GM23338 (cell line): ENCODE results near the gene C1QTNF8. TPM values are rescaled to one million over a fixed set of nuclear protein-coding genes. Genes with fewer than 3 reads are reported as not detected.

Experiments used
- ATAC-seq: fragments of 200-7000 bp; cut with Tn5 transposase; 3 replicates; pipeline ENCODE4 v1.9.1; 2020
- DNase-seq: peaks from one replicate; pipeline ENCODE4 v3.0.0-alpha.2; 2015; ENCODE audit warnings: low spot score
- H2AFZ ChIP-seq: fragments of 200-600 bp; sonication (generic); 2 replicates; pipeline ENCODE4 v1.8.0; 2016; ENCODE audit warnings: antibody characterized with exemption, mild to moderate bottlenecking, moderate library complexity
- H3F3A ChIP-seq: fragments of 200-600 bp; sonication (generic); replicated peaks from 2 replicates; pipeline ENCODE4 v1.8.0; 2017; ENCODE audit warnings: antibody characterized with exemption, mixed run types, low read depth
- H3K27ac ChIP-seq: fragments of 200-600 bp; sonication (generic); 2 replicates; pipeline ENCODE4 v1.6.1; 2016; ENCODE audit warnings: low read depth
- H3K27me3 ChIP-seq: fragments of 200-600 bp; sonication (generic); 2 replicates; pipeline ENCODE4 v1.8.0; 2016; ENCODE audit warnings: mild to moderate bottlenecking, mixed run types, moderate library complexity; ENCODE audit not compliant: insufficient read depth
- H3K36me3 ChIP-seq: fragments of 200-600 bp; sonication (generic); 2 replicates; pipeline ENCODE4 v1.8.0; 2016; ENCODE audit warnings: mild to moderate bottlenecking; ENCODE audit not compliant: insufficient read depth
- H3K4me1 ChIP-seq: fragments of 200-600 bp; sonication (generic); 2 replicates; pipeline ENCODE4 v1.8.0; 2016; ENCODE audit warnings: mild to moderate bottlenecking, moderate library complexity; ENCODE audit not compliant: insufficient read depth
- H3K4me2 ChIP-seq: fragments of 200-600 bp; sonication (generic); 2 replicates; pipeline ENCODE4 v1.7.1; 2017; ENCODE audit warnings: mixed run types
- H3K4me3 ChIP-seq: fragments of 200-600 bp; sonication (generic); 2 replicates; pipeline ENCODE4 v1.6.1; 2016; ENCODE audit warnings: mixed run types
- H3K79me2 ChIP-seq: fragments of 200-600 bp; sonication (generic); replicated peaks from 2 replicates; pipeline ENCODE4 v1.8.0; 2017; ENCODE audit warnings: mild to moderate bottlenecking; ENCODE audit not compliant: insufficient read depth
- H3K9me2 ChIP-seq: fragments of 200-600 bp; sonication (generic); 2 replicates; pipeline ENCODE4 v1.8.0; 2017; ENCODE audit not compliant: insufficient read depth
- H4K20me1 ChIP-seq: fragments of 200-600 bp; sonication (generic); replicated peaks from 2 replicates; pipeline ENCODE4 v1.8.0; 2017; ENCODE audit warnings: mild to moderate bottlenecking; ENCODE audit not compliant: insufficient read depth
- H3K27ac Mint-ChIP-seq: 2 replicates; pipeline ENCODE4 v1.8.0; 2020; ENCODE audit warnings: inconsistent platforms, mild to moderate bottlenecking, moderate library complexity, mixed read lengths
- H3K27me3 Mint-ChIP-seq: 3 replicates; pipeline ENCODE4 v1.8.0; 2022; ENCODE audit warnings: low read depth, mild to moderate bottlenecking, moderate library complexity, mixed read lengths, inconsistent platforms; ENCODE audit not compliant: insufficient read depth, poor library complexity
- H3K36me3 Mint-ChIP-seq: 3 replicates; pipeline ENCODE4 v1.8.0; 2021; ENCODE audit warnings: low read depth, mild to moderate bottlenecking, inconsistent platforms, moderate library complexity, mixed read lengths
- H3K4me1 Mint-ChIP-seq: 3 replicates; pipeline ENCODE4 v1.8.0; 2020; ENCODE audit warnings: mild to moderate bottlenecking, inconsistent platforms, mixed read lengths
- H3K4me3 Mint-ChIP-seq: 3 replicates; pipeline ENCODE4 v1.8.0; 2021; ENCODE audit warnings: moderate library complexity, mild to moderate bottlenecking, inconsistent platforms, mixed read lengths
- H3K9me3 Mint-ChIP-seq: 3 replicates; pipeline ENCODE4 v1.8.0; 2020; ENCODE audit warnings: moderate library complexity, mild to moderate bottlenecking, inconsistent platforms, mixed read lengths
- CREB1 ChIP-seq: fragments of 250-450 bp; sonication (Bioruptor Pico); IDR thresholded peaks from 2 replicates; pipeline ENCODE4 v1.5.0; 2020; ENCODE audit warnings: low read depth, mild to moderate bottlenecking, moderate library complexity
- CTCF ChIP-seq, 2 experiments: fragments of 200-600 bp in 1 of 2; sonication (generic) in 1 of 2; conservative IDR thresholded peaks; 2 replicates each; pipeline versions ENCODE4 v1.5.1 to v1.6.1; 2016 to 2017; ENCODE audit warnings: antibody characterized with exemption in 2 of 2, low read depth in 2 of 2, mild to moderate bottlenecking in 2 of 2, moderate library complexity in 1 of 2
- ETS1 ChIP-seq: IDR thresholded peaks from 2 replicates; pipeline ENCODE4 v1.6.1; 2016; ENCODE audit warnings: antibody characterized with exemption
- EZH2 ChIP-seq: fragments of 200-600 bp; sonication (generic); IDR thresholded peaks from one replicate; pipeline ENCODE4 v1.8.0; 2017; ENCODE audit warnings: antibody characterized with exemption, mild to moderate bottlenecking, low read depth; ENCODE audit not compliant: unreplicated experiment
- EZH2phosphoT487 ChIP-seq: fragments of 200-600 bp; sonication (generic); IDR thresholded peaks from one replicate; pipeline ENCODE4 v1.8.1; 2018; ENCODE audit warnings: antibody characterized with exemption; ENCODE audit not compliant: unreplicated experiment
- JUNB ChIP-seq: IDR thresholded peaks from one replicate; pipeline ENCODE4 v1.6.1; 2016; ENCODE audit warnings: antibody characterized with exemption; ENCODE audit not compliant: unreplicated experiment
- NANOG ChIP-seq: IDR thresholded peaks from 2 replicates; pipeline ENCODE4 v1.6.1; 2016; ENCODE audit warnings: antibody characterized with exemption, borderline replicate concordance
- POLR2AphosphoS5 ChIP-seq: IDR thresholded peaks from 2 replicates; pipeline ENCODE4 v1.6.1; 2016; ENCODE audit warnings: antibody characterized with exemption, low read depth
- REST ChIP-seq: IDR thresholded peaks from one replicate; pipeline ENCODE4 v1.6.1; 2018; ENCODE audit warnings: antibody characterized with exemption; ENCODE audit not compliant: unreplicated experiment
- STAT1 ChIP-seq: IDR thresholded peaks from one replicate; pipeline ENCODE4 v1.6.1; 2016; ENCODE audit warnings: antibody characterized with exemption; ENCODE audit not compliant: unreplicated experiment
- ZNF114 ChIP-seq: fragments of 250-450 bp; sonication (Bioruptor Pico); IDR thresholded peaks from 2 replicates; pipeline ENCODE4 v1.5.0; 2020; ENCODE audit warnings: mild to moderate bottlenecking, moderate library complexity
- ZNF331 ChIP-seq: fragments of 250-450 bp; sonication (Bioruptor Pico); IDR thresholded peaks from 2 replicates; pipeline ENCODE4 v1.5.0; 2020; ENCODE audit warnings: low read depth, mild to moderate bottlenecking, moderate library complexity
- polyA plus RNA-seq: library from polyadenylated mRNA; unstranded; fragments of >200 nt; fragmentation: Nextera tagmentation; extraction: Ambion mirVana; gene quantifications from 2 replicates; pipeline ENCODE4 v1.2.1, GENCODE V29; 2016
- total RNA-seq: library from RNA; depleted of rRNA; stranded (reverse); fragments of >200 nt; shearing (Covaris generic); gene quantifications from 2 replicates; pipeline ENCODE4 v1.2.3, GENCODE V29; 2014
- TF ChIP-seq, protein P1 (sequence below): fragments of 250-450 bp; sonication (Bioruptor Pico); IDR thresholded peaks from 2 replicates; pipeline ENCODE4 v1.5.0; 2020; ENCODE audit warnings: mild to moderate bottlenecking, moderate library complexity

C1QTNF8 gene
- total and polyA plus RNA-seq, 2 experiments from 2014 or later, result not detected

- H3K4me3 ChIP-seq, result no peak overlapping the region
- no peak overlapping the region for H3K27ac ChIP-seq
- no peaks in the 10 kb centered on the region for H3F3A ChIP-seq
- H3K27me3 ChIP-seq, result no peaks in the 10 kb centered on the region
- Mint-ChIP-seq H3K27ac (no peak overlapping the region; the same call in 1 of the 2 replicates), H3K36me3 (no peaks in the 10 kb centered on the region), H3K9me3 (no peaks in the 10 kb centered on the region), H3K4me1 (peaks cover 2% of the 10 kb centered on the region; the same call in 1 of the 3 replicates), H3K27me3 (peaks cover 5% of the 10 kb centered on the region), H3K4me3 (no peak overlapping the region)
- H3K4me2 ChIP-seq, result no peak overlapping the region
- no peaks in the 10 kb centered on the region for H4K20me1 ChIP-seq
- H3K9me2 ChIP-seq, result no peaks in the 10 kb centered on the region
- ATAC-seq (no peak), DNase-seq (no peak)
- no peaks in the 10 kb centered on the region for H3K4me1 ChIP-seq
- TF ChIP-seq NANOG (no peak), ZNF331 (CRISPR knock-in tag) (no peak), CREB1 (no peak), EZH2phosphoT487 (no peak), EZH2 (no peak), JUNB (no peak), CTCF (conservative IDR thresholded peaks at IDR 0.05; ENCODE audit: low read depth in 2 of 2) (no peak), STAT1 (no peak), ETS1 (no peak), ZNF114 (CRISPR knock-in tag) (no peak), REST (no peak), POLR2AphosphoS5 (no peak)
- TF ChIP-seq, protein P1, sequence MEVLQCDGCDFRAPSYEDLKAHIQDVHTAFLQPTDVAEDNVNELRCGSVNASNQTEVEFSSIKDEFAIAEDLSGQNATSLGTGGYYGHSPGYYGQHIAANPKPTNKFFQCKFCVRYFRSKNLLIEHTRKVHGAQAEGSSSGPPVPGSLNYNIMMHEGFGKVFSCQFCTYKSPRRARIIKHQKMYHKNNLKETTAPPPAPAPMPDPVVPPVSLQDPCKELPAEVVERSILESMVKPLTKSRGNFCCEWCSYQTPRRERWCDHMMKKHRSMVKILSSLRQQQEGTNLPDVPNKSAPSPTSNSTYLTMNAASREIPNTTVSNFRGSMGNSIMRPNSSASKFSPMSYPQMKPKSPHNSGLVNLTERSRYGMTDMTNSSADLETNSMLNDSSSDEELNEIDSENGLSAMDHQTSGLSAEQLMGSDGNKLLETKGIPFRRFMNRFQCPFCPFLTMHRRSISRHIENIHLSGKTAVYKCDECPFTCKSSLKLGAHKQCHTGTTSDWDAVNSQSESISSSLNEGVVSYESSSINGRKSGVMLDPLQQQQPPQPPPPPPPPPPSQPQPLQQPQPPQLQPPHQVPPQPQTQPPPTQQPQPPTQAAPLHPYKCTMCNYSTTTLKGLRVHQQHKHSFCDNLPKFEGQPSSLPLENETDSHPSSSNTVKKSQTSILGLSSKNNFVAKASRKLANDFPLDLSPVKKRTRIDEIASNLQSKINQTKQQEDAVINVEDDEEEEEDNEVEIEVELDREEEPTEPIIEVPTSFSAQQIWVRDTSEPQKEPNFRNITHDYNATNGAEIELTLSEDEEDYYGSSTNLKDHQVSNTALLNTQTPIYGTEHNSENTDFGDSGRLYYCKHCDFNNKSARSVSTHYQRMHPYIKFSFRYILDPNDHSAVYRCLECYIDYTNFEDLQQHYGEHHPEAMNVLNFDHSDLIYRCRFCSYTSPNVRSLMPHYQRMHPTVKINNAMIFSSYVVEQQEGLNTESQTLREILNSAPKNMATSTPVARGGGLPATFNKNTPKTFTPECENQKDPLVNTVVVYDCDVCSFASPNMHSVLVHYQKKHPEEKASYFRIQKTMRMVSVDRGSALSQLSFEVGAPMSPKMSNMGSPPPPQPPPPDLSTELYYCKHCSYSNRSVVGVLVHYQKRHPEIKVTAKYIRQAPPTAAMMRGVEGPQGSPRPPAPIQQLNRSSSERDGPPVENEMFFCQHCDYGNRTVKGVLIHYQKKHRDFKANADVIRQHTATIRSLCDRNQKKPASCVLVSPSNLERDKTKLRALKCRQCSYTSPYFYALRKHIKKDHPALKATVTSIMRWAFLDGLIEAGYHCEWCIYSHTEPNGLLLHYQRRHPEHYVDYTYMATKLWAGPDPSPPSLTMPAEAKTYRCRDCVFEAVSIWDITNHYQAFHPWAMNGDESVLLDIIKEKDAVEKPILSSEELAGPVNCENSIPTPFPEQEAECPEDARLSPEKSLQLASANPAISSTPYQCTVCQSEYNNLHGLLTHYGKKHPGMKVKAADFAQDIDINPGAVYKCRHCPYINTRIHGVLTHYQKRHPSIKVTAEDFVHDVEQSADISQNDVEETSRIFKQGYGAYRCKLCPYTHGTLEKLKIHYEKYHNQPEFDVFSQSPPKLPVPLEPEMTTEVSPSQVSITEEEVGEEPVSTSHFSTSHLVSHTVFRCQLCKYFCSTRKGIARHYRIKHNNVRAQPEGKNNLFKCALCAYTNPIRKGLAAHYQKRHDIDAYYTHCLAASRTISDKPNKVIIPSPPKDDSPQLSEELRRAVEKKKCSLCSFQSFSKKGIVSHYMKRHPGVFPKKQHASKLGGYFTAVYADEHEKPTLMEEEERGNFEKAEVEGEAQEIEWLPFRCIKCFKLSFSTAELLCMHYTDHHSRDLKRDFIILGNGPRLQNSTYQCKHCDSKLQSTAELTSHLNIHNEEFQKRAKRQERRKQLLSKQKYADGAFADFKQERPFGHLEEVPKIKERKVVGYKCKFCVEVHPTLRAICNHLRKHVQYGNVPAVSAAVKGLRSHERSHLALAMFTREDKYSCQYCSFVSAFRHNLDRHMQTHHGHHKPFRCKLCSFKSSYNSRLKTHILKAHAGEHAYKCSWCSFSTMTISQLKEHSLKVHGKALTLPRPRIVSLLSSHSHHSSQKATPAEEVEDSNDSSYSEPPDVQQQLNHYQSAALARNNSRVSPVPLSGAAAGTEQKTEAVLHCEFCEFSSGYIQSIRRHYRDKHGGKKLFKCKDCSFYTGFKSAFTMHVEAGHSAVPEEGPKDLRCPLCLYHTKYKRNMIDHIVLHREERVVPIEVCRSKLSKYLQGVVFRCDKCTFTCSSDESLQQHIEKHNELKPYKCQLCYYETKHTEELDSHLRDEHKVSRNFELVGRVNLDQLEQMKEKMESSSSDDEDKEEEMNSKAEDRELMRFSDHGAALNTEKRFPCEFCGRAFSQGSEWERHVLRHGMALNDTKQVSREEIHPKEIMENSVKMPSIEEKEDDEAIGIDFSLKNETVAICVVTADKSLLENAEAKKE (CRISPR knock-in tag), result no peak
- H2AFZ ChIP-seq, result no peak overlapping the region
- no peaks in the 10 kb centered on the region for H3K79me2 ChIP-seq
- no peaks in the 10 kb centered on the region for H3K36me3 ChIP-seq
Measured at GRCh38 chr16:1140582-1141162, 44.6 kb upstream of the C1QTNF8 start.
